Measurements from ENCODE around the gene MCU.

GRCh38 chr10:72801263-72801868 is 109.4 kb downstream of the MCU start:
- TF ChIP-seq POLR2AphosphoS5 (IDR thresholded peaks at IDR 0.05; ENCODE audit: low read depth, low read length) (no peak), TAF1 (IDR thresholded peaks at IDR 0.05; ENCODE audit: borderline replicate concordance, insufficient read depth, low read length) (no peak)
- TF ChIP-seq, protein P1, sequence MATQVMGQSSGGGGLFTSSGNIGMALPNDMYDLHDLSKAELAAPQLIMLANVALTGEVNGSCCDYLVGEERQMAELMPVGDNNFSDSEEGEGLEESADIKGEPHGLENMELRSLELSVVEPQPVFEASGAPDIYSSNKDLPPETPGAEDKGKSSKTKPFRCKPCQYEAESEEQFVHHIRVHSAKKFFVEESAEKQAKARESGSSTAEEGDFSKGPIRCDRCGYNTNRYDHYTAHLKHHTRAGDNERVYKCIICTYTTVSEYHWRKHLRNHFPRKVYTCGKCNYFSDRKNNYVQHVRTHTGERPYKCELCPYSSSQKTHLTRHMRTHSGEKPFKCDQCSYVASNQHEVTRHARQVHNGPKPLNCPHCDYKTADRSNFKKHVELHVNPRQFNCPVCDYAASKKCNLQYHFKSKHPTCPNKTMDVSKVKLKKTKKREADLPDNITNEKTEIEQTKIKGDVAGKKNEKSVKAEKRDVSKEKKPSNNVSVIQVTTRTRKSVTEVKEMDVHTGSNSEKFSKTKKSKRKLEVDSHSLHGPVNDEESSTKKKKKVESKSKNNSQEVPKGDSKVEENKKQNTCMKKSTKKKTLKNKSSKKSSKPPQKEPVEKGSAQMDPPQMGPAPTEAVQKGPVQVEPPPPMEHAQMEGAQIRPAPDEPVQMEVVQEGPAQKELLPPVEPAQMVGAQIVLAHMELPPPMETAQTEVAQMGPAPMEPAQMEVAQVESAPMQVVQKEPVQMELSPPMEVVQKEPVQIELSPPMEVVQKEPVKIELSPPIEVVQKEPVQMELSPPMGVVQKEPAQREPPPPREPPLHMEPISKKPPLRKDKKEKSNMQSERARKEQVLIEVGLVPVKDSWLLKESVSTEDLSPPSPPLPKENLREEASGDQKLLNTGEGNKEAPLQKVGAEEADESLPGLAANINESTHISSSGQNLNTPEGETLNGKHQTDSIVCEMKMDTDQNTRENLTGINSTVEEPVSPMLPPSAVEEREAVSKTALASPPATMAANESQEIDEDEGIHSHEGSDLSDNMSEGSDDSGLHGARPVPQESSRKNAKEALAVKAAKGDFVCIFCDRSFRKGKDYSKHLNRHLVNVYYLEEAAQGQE (IDR thresholded peaks at IDR 0.05; ENCODE audit: insufficient read depth in 1 of 2, low read depth in 2 of 2, low read length in 2 of 2), result no peak

Measured in PFSK-1 (cell line).